KOPT-K1 (cell line): ENCODE results near the gene LCNL1.

Experiments used
- H3K27ac ChIP-seq: fragments of 200-600 bp; sonication (generic); 2 replicates; pipeline ENCODE4 v1.5.1; 2016; ENCODE audit warnings: antibody characterized with exemption, mild to moderate bottlenecking, low read depth, low read length; ENCODE audit not compliant: poor library complexity, severe bottlenecking
- H3K36me3 ChIP-seq: fragments of 200-600 bp; sonication (generic); 2 replicates; pipeline ENCODE4 v1.5.1; 2017; ENCODE audit warnings: antibody characterized with exemption, mild to moderate bottlenecking, low read length, moderate library complexity; ENCODE audit not compliant: insufficient read depth
- H3K9me3 ChIP-seq: fragments of 200-600 bp; sonication (generic); 2 replicates; pipeline ENCODE4 v1.5.1; 2017; ENCODE audit warnings: antibody characterized with exemption, low read length, mild to moderate bottlenecking; ENCODE audit not compliant: insufficient read depth, poor library complexity, severe bottlenecking

Gene LCNL1

DNA sequence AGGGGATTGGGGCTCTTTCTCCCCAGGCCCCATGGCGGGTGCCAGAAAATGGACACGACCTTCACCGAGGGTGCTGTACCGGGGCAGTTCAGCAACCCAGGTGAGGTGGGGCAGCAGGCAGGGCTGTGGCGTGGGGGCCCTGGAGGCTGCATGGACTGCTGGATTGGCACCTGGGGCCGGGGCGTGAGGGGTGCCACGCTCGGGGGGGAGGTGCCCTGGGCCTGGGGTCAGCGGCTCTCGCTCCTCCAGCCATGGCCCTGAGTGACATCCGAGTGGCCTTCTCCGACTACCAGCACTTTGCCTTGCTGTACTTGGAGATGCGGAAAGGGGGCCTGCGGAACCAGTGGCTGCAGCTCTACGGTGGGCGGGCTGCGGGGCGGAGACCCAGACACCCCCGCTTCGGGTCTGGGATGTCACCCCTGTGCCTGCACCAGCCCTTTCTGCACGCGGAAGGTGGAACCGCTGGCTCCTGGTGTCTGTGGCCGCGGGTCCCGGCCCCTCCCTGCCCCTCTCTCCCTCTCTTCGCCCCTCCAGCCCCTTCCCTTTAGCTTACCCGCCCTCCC is 1.8 kb downstream of the LCNL1 start:
- Histone ChIP-seq H3K27ac (no peak overlapping the region), H3K9me3 (no peaks in the 10 kb centered on the region), H3K36me3 (no peaks in the 10 kb centered on the region)

DNA sequence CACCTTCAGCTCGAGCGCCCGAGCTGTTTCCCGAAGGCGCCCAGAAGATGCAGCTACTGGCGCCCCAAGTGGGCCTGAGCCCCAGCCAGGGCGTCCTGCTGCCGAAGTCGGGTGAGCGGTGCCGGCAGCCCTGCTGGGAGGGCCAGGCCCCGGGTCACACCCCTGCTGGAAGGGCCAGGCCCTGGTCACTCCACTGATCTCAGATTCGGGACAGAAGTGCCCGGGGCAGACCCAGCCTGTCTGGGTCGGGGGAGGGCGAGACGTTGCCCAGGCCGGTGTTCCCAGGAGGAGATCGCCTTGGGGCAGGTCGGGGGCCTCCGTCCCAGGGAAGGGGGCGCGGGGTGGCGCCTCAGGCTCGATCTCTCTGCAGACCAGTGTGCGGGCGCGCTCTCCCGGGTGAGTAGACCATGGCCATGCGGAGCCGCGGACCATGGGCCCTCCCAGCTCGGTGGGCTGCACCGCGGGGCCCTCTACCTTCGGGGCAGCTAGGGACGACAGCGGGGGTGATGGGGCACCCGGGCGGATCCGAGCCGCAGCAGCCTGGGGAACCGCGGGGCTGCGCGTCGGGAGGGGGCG is 2.3 kb downstream of the LCNL1 start:
- no peaks in the 10 kb centered on the region for H3K36me3 ChIP-seq
- no peak overlapping the region for H3K27ac ChIP-seq
- H3K9me3 ChIP-seq: no peaks in the 10 kb centered on the region

DNA sequence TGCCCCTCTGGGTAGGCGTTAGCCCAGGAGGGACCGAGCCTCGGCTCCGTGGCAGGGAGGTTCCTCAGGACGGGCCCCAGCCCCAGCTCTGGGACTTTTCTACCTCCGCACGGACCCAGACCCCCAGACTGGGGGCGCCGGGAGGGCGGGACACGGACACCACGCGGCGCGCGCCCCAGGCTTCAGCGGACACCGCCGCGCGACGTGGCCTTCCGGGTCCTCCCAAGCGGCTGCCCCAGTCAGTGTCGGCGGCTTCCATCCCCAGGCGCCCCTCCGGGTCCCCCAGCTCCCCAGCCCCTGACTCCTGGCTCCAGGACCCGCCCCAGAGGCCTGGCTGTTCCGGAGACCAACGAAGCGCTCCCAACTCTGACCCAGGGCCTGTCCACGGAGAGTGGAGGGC is 3.1 kb downstream of the LCNL1 start:
- no peaks in the 10 kb centered on the region for H3K36me3 ChIP-seq
- H3K27ac ChIP-seq: no peak overlapping the region
- H3K9me3 ChIP-seq: no peaks in the 10 kb centered on the region

DNA sequence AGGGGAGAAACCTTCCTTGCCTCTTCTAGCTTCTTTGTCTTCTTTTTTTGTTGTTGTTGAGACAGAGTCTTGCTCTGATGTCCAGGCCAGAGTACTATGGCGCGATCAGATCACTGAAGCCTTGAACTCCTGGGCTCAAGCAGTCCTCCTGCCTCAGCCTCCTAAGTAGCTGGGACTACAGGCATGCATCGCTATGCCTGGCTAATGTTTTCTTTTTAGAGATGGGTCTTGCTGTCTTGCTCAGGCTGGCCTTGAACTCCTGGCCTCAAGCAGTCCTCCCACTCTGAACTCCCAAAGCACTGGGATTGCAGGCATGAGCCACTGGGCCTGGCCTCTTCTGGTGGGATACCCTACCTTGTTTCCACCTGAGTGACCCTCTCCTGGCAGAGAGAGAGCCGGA is 6.1 kb downstream of the LCNL1 start:
- no peak overlapping the region for H3K27ac ChIP-seq
- H3K36me3 ChIP-seq: peaks cover 5% of the 10 kb centered on the region; the same call in 1 of the 2 replicates
- no peaks in the 10 kb centered on the region for H3K9me3 ChIP-seq

DNA sequence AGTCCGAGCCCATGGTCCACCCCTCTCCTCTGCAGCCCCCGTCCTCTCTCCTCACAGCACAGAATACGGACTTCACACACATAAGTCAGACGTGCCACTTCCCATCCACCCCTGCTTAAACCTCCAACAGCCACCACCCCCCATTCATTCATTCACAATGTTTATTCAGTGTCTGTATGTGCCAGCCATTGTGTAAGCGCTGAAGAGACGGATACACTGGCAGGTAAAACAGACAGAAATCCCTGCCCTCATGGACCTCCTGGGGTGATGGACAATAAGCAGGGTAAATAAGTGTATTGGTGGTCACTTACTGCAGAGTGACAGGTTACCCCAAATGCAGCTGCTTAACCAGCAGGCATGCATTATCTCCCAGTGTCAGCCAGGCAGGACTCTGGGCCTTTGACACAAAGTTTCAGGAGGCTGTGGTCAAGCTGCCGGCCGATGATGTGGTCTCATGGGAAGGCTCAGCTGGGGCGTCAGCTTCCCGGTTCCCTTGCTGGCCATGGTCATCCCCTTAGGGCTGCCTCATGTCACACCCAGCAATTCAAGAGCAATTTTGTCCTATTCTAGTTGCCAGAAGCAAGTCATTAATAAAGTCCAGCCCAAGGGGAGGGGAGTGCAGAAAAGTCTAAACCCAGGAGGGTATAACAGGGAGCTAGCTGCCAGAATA is 7.6 kb downstream of the LCNL1 start:
- Histone ChIP-seq H3K36me3 (peaks cover 13% of the 10 kb centered on the region; the same call in 1 of the 2 replicates), H3K9me3 (no peaks in the 10 kb centered on the region), H3K27ac (no peak overlapping the region)

DNA sequence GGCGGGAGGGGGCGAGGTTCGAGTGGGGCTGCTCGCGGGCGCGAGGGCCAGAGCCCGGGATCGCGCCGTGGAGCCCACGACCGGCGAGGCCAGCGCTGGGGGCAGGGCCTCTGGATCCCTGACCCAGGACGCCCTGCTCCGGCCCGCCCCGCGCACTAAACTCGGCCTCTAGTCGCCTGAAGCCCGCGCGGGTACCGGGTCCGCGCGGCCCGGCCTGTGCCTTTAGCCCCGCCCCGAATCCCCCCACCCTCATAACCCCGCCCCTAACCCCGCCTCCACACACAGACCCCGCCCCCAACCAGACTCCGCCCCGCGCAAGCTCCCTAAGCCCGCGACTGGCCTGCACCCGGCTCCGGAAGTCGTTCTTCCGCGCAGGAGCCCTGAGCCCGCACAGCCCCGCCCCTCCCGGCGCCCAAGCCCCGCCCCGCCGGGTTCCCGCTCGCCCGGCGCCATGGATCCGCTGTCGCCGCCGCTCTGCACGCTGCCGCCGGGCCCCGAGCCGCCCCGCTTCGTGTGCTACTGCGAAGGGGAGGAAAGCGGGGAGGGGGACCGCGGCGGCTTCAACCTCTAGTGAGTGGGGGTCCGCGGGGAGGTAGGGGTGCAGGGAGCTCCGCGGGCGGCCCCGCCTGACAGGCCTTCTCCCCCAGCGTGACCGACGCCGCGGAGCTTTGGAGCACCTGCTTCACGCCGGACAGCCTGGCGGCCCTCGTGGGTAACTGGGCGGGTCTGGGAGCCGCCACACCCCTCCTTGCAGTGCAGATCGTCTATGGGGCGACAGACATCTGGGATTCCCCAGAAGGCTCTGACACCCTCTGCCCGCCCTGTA is 9.4 kb downstream of the LCNL1 start, which contains the start of gene PAXX:
Gene PAXX, plus strand, starts transcription at position 430 of the 826 bp plus-strand sequence. Its CDS starts 22 bp downstream, at position 452.
- Histone ChIP-seq H3K36me3 (peaks cover 13% of the 10 kb centered on the region; the same call in 1 of the 2 replicates), H3K9me3 (no peaks in the 10 kb centered on the region), H3K27ac (peak within 1 kb of the TSS; percentile 86)

DNA sequence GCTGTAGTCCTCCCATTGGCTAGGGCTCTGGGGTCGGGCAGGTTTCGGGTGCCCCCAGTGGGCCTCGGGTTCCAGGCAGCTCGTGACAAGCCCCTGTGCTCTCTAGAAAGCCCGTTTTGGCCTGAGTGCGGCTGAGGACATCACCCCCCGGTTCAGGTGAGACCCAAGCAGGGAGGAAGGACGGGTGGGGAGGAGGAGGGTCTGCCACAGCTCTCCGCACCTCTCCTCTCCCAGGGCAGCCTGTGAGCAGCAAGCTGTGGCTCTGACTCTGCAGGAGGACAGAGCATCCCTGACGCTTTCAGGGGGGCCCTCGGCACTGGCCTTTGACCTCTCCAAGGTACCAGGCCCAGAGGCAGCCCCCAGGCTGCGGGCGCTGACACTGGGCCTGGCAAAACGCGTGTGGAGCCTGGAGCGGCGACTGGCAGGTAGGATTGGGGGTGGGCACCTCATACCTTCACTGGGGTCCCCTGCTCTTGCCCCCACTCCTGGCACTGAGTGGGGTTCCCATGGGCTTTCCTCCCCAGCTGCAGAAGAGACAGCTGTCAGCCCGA is 10.1 kb downstream of the LCNL1 start:
- H3K27ac ChIP-seq: peak overlapping the region; percentile 86
- H3K9me3 ChIP-seq: no peaks in the 10 kb centered on the region
- peaks cover 13% of the 10 kb centered on the region; the same call in 1 of the 2 replicates for H3K36me3 ChIP-seq

DNA sequence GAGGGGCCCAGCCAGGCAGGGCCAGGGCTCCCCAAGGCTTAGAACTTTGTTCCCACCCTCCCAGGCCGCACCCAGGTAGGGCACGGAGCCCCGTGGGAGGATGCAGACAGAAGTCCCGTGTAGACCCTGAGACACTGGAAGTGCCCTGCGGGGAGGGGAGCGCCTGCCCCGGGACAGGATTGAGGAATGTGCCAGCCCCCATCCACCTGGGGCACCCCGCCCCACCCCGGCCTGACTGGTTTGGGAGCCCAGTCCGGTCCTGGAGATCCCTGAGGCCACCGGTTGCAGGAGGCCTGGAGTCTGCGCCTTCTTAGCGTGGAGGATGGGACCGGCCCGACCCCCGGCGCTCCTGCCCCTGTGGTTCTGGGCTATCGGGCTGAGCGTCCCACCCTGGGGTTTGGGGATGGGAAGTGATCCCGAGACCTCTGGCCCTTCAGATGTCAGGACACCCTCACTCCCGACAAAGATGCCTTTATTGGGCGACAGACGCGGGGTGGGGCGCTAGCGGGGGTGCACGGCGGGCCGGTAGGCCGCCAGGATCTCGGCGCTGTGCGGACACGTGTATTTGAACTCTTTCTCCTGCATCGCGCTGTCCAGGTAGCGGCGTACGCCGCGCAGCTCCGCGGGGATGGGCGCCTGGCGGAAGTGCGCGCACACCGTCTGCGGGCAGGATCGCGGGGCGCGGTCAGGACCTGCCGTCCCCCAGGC is 11.5 kb downstream of the LCNL1 start:
- Histone ChIP-seq H3K27ac (no peak overlapping the region), H3K9me3 (no peaks in the 10 kb centered on the region), H3K36me3 (peaks cover 13% of the 10 kb centered on the region; the same call in 1 of the 2 replicates)

DNA sequence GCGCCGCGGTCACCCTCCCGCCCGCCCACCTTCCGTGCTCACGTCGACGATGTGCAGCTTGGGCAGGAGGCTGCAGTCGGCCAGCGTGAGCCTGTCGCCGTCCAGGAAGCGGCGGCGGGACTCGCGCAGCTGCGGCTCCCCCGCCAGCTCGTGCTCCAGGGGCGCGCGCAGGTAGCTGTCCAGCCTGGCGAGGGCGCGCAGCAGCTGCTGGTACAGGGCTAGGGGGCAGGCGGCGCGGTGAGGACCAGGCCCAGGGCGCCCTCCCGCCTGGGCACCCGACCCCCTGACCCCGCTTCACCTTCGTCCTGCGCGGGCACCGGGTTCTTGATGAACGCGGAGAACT is 12.1 kb downstream of the LCNL1 start:
- Histone ChIP-seq H3K27ac (no peak overlapping the region), H3K9me3 (no peaks in the 10 kb centered on the region), H3K36me3 (peaks cover 13% of the 10 kb centered on the region; the same call in 1 of the 2 replicates)

DNA sequence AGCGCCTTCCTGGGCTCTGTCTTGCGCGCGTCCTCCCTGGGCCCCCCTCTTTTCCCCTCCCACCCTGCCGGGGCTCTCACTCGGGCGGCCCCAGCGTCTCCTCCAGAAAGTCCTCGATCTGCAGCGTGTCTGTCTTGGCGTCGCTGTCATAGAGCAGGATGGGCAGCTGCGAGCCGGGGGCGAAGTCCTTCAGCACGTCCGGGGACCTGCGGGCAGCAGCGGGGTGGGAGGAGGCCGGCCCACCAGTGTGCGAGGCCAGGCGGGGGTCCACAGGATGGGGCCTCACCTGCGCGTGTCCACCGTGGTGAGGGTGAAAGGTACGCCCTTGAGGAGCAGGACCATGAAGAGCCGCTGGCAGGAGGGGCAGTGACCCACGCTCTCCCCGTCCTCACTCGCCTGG is 12.6 kb downstream of the LCNL1 start:
- no peak overlapping the region for H3K27ac ChIP-seq
- peaks cover 13% of the 10 kb centered on the region; the same call in 1 of the 2 replicates for H3K36me3 ChIP-seq
- no peaks in the 10 kb centered on the region for H3K9me3 ChIP-seq

DNA sequence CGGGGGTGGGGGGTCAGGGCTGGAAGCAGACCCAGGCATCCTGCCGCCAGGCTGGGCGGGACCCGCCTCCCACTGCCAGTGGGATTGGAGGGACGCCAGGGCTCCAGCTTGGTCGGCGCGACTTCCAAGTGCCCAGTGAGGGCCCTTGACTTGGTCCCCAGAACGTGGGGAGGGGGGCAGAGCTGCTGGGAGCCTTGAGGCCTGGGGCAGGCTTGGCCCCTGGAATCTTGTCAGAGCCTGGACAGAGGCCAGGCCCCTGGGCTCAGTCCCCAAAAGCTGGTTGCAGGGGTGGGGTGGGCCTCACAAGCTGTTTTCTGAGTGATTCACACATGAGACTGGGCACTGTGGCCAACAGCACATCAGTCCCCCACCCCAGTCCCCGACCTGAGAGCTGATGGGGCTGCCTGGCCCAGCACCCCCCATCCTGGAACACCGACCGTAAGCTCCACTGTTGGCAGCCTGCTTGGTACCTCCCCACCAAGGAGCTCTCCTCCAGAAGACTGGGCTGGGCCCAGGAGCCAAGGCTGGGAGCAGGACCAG is 13.0 kb downstream of the LCNL1 start:
- Histone ChIP-seq H3K36me3 (peaks cover 13% of the 10 kb centered on the region; the same call in 1 of the 2 replicates), H3K27ac (no peak overlapping the region), H3K9me3 (no peaks in the 10 kb centered on the region)

DNA sequence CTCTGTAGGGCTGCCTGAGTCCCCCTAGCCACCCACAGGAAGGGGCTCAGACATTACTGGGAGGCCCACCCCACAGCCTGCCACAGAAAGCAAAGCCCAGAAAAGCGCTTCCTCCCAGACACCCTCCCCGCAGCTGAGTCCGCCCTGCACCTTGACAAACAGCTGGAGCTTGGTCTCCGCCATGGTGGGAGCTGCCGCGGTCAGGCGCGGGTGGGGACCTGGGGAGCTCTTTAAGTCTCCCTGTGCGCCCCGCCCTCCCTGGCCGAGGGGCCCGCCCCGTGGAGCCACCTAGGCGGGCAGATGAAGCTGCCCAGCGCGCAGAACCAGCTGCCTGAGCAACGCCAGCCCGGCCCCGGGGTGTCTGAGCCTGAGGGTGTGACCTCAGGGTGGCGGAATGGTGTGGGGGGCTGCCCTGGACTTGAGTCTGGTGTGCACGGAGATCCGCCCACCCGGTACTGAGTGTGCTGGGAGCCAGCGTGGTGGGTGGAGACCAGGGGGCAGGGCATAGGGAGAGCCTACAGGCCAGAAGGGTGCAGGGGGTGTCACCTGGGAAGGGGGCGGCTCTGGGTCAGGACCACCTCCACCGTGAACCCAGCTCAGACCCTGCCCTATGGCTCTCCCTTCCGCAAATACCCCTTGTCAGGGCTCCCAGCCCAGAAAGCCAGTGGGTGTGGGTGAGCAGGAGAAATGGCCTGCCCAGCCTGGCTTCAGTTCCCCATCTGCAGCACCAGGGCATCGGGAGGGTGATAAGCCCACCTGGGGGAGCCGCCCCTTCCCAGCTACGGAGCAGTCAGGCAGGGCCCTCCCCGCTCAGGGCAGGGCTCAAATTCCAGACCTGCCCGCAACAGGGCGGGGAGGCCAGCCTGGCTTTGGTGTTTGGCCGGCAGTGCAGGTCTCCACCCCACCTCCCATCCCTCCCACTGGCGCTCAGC is 13.8 kb downstream of the LCNL1 start, which contains the start of gene CLIC3:
Gene CLIC3, minus strand, starts transcription at position 208 of the 932 bp plus-strand sequence. Its CDS starts 25 bp downstream, at position 183.
- Histone ChIP-seq H3K36me3 (peaks cover 13% of the 10 kb centered on the region; the same call in 1 of the 2 replicates), H3K27ac (no peak within 1 kb of the TSS), H3K9me3 (no peaks in the 10 kb centered on the region)

DNA sequence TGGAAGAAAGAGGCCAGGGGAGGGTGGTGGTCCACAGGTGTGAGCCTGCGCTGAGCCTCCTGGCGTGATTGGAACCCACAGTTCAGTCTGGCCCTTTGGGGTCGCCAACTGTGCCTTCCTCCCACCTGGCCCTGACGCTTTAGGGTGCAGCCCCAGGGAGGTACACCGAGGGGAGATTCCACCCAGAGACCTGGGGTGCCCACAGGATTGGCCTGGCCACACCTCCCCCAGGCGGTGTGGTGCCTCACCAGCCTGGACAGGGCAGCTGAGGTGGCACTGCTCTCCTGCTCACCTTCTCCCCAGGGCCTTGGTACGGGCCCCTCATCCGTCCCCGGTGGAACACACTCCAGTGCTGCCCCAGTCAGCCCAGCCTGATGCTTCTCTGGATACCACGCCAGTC is 14.6 kb downstream of the LCNL1 start:
- Histone ChIP-seq H3K9me3 (no peaks in the 10 kb centered on the region), H3K36me3 (peaks cover 13% of the 10 kb centered on the region; the same call in 1 of the 2 replicates), H3K27ac (no peak overlapping the region)
